Stimulated activated CD4-positive, alpha-beta T cell treated with anti-CD3 and anti-CD28 coated beads, TNF-alpha, amount 100 ng/mL, for 4 hours (primary cell): ENCODE results near the gene PLK5.

Experiments
- DNase-seq, 3 experiments: peaks; one replicate each; pipeline ENCODE4 v3.0.0-alpha.2; 2020; ENCODE audit warnings: low read depth in 3 of 3

PLK5 gene

GRCh38 chr19:1577090-1577928 is 53.4 kb downstream of the PLK5 start:
- no peak for DNase-seq

GRCh38 chr19:1577929-1578618 is 54.2 kb downstream of the PLK5 start:
- DNase-seq, result no peak

DNA sequence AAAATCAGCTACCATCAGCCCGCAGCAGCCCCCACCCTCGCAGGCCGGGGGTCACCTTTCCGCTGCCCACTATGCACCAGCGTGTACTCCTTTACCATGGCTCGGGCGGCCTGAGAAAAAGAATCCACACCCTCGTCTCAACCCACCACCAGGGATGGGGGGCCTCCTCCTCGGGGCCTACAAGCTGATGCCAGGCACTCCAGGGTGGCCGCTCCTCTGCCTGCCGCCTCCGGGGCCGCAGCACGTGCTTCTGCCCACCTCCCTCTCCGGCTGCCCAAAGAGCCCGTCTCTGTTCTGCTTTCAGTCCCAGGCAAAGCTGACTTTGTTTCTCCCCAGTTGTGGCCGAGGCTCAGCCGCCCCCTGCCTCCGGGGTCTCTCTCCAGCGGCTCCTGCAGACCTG is 55.3 kb downstream of the PLK5 start:
- no peak for DNase-seq

DNA sequence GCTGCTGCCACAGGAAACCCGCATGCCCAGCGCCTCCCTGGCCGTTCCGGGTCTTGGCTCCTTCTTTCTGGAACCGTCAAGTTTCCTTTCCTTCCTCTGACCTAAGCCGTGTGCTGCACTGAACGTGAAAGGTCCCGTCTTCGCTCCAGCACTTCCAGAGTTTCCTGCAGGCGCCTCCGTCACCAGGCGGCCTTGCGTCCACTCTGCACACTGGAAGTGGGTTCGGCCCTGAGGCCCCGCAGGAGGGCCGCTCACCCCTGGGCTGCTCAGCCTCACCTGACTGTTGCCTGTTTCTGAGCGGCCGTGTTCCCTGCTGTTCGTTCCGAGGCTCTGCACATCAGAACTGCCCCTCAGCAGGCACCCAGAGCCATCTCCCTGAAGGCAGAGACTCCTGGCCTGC is 56.5 kb downstream of the PLK5 start:
- DNase-seq, result no peak

- no peak for DNase-seq
Observed at GRCh38 chr19:1580957-1581356, 57.1 kb downstream of the PLK5 start.

DNA sequence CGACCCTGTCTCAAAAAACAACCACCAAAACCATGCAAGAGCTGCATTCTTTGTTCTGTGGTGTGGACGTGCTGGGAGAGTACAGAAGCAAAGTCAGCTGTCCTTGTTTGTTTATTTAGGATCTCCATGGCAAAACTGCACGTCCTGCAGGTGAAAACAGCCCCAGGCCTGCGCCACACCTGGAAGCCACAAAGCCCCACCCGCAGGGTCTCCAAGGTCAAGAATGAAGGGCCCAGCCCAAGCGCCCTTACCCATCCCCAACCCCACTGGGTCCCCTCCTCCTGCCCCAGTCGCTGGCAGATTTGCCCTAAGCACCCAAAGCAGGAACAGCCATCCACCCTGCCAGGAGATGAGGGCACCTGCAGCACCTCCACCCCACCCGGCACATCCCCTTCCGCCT is 58.3 kb downstream of the PLK5 start:
- DNase-seq, result no peak

DNA sequence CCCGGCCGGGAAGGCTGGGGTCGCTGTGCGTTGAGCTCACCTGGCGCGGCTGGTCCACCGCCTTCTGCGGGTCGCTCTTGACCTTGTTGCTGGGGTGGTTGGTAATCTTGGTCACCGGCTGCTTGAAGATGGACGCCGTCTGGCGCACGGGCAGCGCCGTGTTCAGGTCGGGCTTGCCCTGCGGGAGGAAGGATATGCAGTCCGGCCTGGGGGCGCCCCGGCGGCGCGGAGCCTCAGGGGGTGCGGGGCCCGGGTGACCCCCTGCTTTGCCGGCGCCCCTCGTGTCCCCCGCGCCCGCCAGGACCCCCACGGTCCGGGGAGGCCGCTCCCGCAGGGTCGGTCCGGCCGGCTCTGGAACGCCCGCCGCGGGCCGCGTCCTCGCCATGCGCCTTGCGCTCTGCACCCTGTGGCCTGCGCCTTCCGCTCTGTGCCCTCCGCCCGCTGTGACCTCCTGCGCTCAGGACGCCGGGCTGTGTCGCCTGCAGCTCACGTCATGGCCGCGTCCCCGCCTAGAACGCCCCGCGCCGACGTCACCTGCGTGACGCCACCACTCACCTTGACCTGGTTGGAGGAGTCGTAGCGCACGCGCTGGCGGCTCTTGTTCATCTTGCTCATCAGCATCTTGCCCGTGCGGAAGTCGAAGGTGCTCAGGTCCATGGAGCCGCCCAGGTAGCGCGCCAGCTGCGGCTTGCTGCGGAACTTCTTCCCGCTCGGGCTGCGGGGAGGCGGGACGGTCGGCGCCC is 60.8 kb downstream of the PLK5 start:
- no peak for DNase-seq

DNA sequence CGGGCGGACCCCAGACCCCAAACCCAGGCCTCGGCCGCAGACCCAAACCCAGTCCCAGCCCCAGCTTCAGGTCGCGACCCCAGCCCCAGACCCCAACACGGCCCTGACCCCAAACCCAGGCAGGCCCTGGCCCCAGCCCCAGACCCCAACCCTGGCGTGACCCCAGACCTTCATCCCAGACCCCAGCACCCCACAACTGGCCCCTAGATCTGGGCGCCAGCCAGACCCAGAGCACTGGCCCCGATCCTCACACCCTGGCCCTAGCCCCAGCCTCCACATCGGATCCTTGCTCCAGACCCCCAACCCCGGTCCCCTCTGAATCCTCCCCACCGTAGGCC is 61.3 kb downstream of the PLK5 start:
- DNase-seq, result no peak
